Spleen (tissue), 7 donors: ENCODE data around the gene DAPL1.

Experiments used
- CTCF ChIP-seq, 11 experiments: fragments of 200-600 bp in 7 of 11; fragments of 450-650 bp in 4 of 11; sonication (generic) in 4 of 11; IDR thresholded peaks in 8 of 11; conservative IDR thresholded peaks in 3 of 11; 1 replicate in 7 of 11; 2 replicates in 4 of 11; pipeline versions ENCODE4 v1.4.0 to v1.8.0; 2016 to 2021; ENCODE audit warnings: antibody characterized with exemption in 11 of 11, inconsistent platforms in 4 of 11, mild to moderate bottlenecking in 1 of 11
- POLR2A ChIP-seq, 3 donors: fragments of 450-650 bp; IDR thresholded peaks; one replicate each; pipeline ENCODE4 v1.5.1; 2017; ENCODE audit warnings: antibody characterized with exemption in 3 of 3, mild to moderate bottlenecking in 1 of 3
- POLR2AphosphoS5 ChIP-seq, 3 donors: sonication (generic); formaldehyde crosslinking; IDR thresholded peaks; one replicate each; pipeline ENCODE4 v1.5.1; 2017; ENCODE audit warnings: antibody characterized with exemption in 3 of 3
- donor health status: DM: no; HTN: no; CAD: no; lungs with moderate emphysema.
- donor health status: DM: no; HTN: no; CAD: no.
- donor health status: DM: no; HTN: no; CAD: no.

GRCh38 chr2:158845444-158845843 lies 50.3 kb downstream of the DAPL1 start:
- no peak for TF ChIP-seq CTCF (IDR thresholded peaks at IDR 0.05 in 8 of 11, conservative IDR thresholded peaks at IDR 0.05 in 3 of 11)
- no peak for TF ChIP-seq POLR2AphosphoS5 (IDR thresholded peaks at IDR 0.05)
- no peak for TF ChIP-seq POLR2A (IDR thresholded peaks at IDR 0.05)
